Measurements from ENCODE around the gene CHST1. TPM values are rescaled to one million over a fixed set of nuclear protein-coding genes. Genes with fewer than 3 reads are reported as not detected.
A peak's percentile ranks its signal among the peaks of the same experiment; 100 is the strongest.

The CHST1 gene
- total RNA-seq, 1 donor from 2014 or later = 2.6 TPM

DNA sequence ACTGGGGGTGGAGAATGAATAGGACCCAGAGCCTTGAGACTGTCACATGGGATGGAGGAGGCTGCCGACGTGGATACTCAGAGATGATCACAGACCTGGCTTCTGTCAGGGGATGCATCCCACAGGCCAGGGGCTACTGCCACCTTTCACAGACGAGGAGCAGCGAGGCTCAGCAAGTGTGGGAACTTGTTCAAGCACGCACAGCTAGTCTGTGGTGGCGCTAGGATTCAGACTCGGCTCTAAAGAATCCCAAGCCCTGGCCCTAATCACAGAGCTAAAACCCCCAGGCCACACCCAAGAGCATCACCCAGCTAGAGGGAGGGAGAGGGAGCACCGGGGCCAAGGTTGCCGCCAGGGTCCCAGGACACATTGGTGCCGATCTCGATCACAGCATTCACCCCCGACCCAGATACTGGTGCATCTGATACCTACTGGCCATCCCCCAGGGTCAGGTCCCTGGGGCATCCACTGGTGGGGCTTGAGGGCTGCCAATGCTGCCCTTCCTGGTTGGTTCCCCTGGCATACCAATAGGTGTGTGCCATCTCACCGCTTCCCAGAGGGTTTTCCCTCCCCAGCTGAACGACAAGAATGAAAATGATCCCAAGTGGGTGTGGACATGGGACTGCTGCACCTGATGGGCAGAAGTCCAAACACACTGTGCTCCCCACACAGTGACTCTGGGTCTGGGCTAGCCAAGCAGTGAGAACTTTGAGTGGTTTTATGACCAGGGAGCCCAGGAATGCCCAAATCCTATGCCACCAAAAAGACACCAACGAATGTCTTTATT lies 6.2 kb downstream of the CHST1 start:
- H3K4me2 ChIP-seq (ENCODE audit: low read length) = peak overlapping the region; percentile 68
- H3K27ac ChIP-seq (ENCODE audit: low read depth, low read length) = no peak overlapping the region
- H3K36me3 ChIP-seq (ENCODE audit: insufficient read depth, low read length) = no peaks in the 10 kb centered on the region
- no peaks in the 10 kb centered on the region for H3K9me3 Mint-ChIP-seq (ENCODE audit: unreplicated experiment)
- H3K4me1 ChIP-seq (ENCODE audit: insufficient read depth, low read length) = peaks cover 36% of the 10 kb centered on the region
- H3K9ac ChIP-seq (ENCODE audit: low read length) = no peak overlapping the region
- TF ChIP-seq EZH2 (IDR thresholded peaks at IDR 0.05; ENCODE audit: insufficient read depth, low read length) = no peak
- TF ChIP-seq, protein P1, sequence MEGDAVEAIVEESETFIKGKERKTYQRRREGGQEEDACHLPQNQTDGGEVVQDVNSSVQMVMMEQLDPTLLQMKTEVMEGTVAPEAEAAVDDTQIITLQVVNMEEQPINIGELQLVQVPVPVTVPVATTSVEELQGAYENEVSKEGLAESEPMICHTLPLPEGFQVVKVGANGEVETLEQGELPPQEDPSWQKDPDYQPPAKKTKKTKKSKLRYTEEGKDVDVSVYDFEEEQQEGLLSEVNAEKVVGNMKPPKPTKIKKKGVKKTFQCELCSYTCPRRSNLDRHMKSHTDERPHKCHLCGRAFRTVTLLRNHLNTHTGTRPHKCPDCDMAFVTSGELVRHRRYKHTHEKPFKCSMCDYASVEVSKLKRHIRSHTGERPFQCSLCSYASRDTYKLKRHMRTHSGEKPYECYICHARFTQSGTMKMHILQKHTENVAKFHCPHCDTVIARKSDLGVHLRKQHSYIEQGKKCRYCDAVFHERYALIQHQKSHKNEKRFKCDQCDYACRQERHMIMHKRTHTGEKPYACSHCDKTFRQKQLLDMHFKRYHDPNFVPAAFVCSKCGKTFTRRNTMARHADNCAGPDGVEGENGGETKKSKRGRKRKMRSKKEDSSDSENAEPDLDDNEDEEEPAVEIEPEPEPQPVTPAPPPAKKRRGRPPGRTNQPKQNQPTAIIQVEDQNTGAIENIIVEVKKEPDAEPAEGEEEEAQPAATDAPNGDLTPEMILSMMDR (IDR thresholded peaks at IDR 0.05; ENCODE audit: insufficient read depth, low read depth, low read length) = no peak
- DNase-seq (ENCODE audit: low read depth) = no peak
- H3K27ac Mint-ChIP-seq (ENCODE audit: unreplicated experiment) = peak overlapping the region; percentile 72
- H3K9me3 ChIP-seq (ENCODE audit: insufficient read depth, low read depth, low read length) = no peaks in the 10 kb centered on the region
- H2AFZ ChIP-seq (ENCODE audit: low read depth, low read length) = peak overlapping the region; percentile 48
- peaks cover 28% of the 10 kb centered on the region for H3K4me1 Mint-ChIP-seq (ENCODE audit: low read depth, unreplicated experiment)
- peaks cover 6% of the 10 kb centered on the region for H3K27me3 ChIP-seq (ENCODE audit: insufficient read depth, low read length)
- H3K79me2 ChIP-seq (ENCODE audit: insufficient read depth, low read length) = no peaks in the 10 kb centered on the region
- peaks cover 16% of the 10 kb centered on the region for H3K27me3 Mint-ChIP-seq (ENCODE audit: low read depth, unreplicated experiment)
- FAIRE-seq = no peak
- H4K20me1 ChIP-seq (ENCODE audit: insufficient read depth, low read length) = no peaks in the 10 kb centered on the region
- no peak overlapping the region for H3K4me3 Mint-ChIP-seq (ENCODE audit: unreplicated experiment)
- no peaks in the 10 kb centered on the region for H3K36me3 Mint-ChIP-seq (ENCODE audit: low read depth, unreplicated experiment)
- H3K4me3 ChIP-seq (ENCODE audit: insufficient read depth, low read depth, low read length) = no peak overlapping the region

DNA sequence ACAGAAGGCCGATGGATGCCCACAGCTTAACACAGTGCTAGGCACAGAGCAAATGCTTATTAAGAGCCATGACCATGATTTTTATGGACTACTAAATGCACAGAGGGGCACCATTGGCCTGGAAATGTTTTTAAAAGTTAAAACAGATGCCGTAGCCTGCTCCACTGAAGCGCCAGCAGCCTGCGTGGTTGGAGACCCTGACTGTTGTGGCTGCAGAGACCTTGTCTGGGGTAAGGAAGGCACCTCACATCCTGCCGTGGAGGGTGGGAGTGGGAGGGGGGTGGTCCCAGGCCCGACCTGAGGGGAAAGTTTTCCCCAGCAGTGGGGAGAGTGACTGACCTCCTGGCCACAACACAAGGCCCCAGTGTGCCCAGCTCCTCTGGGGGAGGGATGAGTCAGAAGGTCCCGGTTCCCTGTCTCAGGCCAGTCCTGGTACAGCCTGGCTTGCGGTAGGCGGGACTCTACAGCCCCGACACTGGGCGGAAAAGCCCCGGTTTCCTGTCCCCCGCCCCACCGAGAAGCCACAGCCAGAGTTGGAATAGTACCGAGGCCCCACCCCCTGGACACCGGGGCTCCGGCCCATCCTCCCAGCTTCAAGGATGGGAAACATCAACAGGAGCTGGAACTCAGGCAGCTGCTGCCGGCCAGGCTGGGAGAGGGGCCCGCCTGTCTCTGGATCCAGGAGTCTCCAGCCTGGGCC lies 7.0 kb downstream of the CHST1 start:
- Histone ChIP-seq H3K9me3 (ENCODE audit: insufficient read depth, low read depth, low read length) (no peaks in the 10 kb centered on the region), H3K36me3 (ENCODE audit: insufficient read depth, low read length) (no peaks in the 10 kb centered on the region), H3K27me3 (ENCODE audit: insufficient read depth, low read length) (peaks cover 3% of the 10 kb centered on the region), H2AFZ (ENCODE audit: low read depth, low read length) (peak overlapping the region; percentile 48), H3K9ac (ENCODE audit: low read length) (no peak overlapping the region), H3K4me1 (ENCODE audit: insufficient read depth, low read length) (peaks cover 28% of the 10 kb centered on the region), H3K4me2 (ENCODE audit: low read length) (peak overlapping the region; percentile 68), H4K20me1 (ENCODE audit: insufficient read depth, low read length) (no peaks in the 10 kb centered on the region), H3K4me3 (ENCODE audit: insufficient read depth, low read depth, low read length) (no peak overlapping the region), H3K79me2 (ENCODE audit: insufficient read depth, low read length) (no peaks in the 10 kb centered on the region), H3K27ac (ENCODE audit: low read depth, low read length) (peak overlapping the region; percentile 7)
- TF ChIP-seq EZH2 (IDR thresholded peaks at IDR 0.05; ENCODE audit: insufficient read depth, low read length) = no peak
- TF ChIP-seq, protein P1 (IDR thresholded peaks at IDR 0.05; ENCODE audit: insufficient read depth, low read depth, low read length) = no peak
- peaks cover 22% of the 10 kb centered on the region for H3K27me3 Mint-ChIP-seq (ENCODE audit: low read depth, unreplicated experiment)
- no peaks in the 10 kb centered on the region for H3K36me3 Mint-ChIP-seq (ENCODE audit: low read depth, unreplicated experiment)
- DNase-seq (ENCODE audit: low read depth) = peak; percentile 52
- H3K4me1 Mint-ChIP-seq (ENCODE audit: low read depth, unreplicated experiment) = peaks cover 23% of the 10 kb centered on the region
- peak overlapping the region; percentile 72 for H3K27ac Mint-ChIP-seq (ENCODE audit: unreplicated experiment)
- H3K4me3 Mint-ChIP-seq (ENCODE audit: unreplicated experiment) = no peak overlapping the region
- H3K9me3 Mint-ChIP-seq (ENCODE audit: unreplicated experiment) = no peaks in the 10 kb centered on the region
- no peak for FAIRE-seq

Data from astrocyte (in vitro differentiated cells and primary cell).